HUDEP-2 (cell line): Measurements from ENCODE around the gene VMO1.
A peak's percentile ranks its signal among the peaks of the same experiment; 100 is the strongest.

ENCODE experiments used
- DNase-seq, 76 experiments: peaks; one replicate each; lab custom pipeline; 2025; ENCODE audit not compliant: unreplicated experiment in 76 of 76; lab: John Stamatoyannopoulos, UW

The VMO1 gene, protein sequence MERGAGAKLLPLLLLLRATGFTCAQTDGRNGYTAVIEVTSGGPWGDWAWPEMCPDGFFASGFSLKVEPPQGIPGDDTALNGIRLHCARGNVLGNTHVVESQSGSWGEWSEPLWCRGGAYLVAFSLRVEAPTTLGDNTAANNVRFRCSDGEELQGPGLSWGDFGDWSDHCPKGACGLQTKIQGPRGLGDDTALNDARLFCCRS

DNA sequence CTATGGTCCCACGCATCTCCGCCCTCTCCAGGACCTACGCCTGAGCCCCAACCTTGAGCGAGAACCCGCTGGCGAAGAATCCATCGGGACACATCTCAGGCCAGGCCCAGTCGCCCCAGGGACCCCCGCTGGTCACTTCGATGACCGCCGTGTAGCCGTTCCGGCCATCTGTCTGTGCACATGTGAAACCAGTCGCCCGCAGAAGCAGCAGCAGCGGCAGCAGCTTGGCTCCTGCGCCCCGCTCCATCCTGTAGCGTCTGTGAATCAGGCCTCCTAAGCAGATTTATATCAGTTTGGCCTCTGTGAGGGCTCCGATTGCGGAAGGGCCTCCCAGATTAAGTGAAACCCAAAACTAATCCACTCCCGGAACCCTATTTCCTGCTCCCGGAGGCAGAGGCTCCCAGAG lies at the start of gene VMO1:
Gene VMO1 (minus strand): TSS at position 259 of the 406 bp plus-strand sequence. CDS start 12 bp downstream, at position 247.
- DNase-seq, result no peak

DNA sequence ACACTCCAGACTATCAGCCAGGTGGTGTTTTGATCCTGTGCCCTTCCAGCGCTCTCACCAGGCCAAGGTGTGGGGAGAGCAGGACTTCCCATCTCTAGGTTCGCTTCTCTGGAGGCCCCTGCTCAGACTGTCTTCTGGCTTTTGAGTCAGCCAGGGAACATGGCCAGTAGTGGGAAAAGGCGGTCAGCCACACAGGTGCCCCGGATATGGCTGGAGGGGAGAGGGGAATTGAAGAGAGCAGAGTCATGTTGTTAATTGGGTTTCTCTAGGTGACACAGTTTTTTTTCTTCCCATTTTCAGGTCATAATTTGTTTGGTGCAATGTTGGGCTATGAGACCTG lies 48.5 kb upstream of the VMO1 start:
- no peak for DNase-seq

DNA sequence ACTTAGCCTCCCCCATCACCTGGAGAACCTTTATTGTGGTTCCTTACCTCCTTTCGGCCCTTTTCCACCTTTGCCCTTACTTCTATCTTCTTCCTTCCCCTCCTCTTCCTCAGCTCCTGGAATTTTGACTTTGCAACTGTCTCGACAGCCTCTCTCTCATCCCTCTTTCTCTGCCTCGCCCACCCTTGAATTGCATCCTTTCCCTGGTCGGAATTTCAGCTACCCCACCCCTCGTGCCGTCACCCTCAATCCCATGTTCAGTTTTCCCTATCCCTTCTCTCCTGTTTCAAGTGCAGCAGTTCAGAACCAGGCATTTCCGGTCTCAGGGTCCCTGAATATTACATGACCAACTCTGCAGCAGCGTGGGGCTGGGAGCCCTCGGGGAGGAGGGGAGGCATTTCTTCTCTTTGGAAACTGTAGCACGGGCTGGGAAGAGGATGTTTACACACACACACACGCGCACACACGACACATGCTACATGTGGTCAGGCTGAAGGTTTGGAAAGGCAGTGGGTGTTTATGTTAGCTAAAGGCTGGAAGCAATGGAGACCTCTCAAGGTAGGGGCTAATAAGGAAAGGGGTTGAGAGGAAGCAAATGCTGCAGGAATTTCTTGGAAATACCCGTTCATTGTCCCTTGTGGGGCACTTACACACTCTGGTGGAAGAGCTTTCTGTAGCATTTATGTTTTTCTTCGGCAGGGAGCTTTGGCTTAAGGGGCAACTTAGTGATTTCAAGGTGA lies 47.9 kb upstream of the VMO1 start:
- no peak for DNase-seq

DNA sequence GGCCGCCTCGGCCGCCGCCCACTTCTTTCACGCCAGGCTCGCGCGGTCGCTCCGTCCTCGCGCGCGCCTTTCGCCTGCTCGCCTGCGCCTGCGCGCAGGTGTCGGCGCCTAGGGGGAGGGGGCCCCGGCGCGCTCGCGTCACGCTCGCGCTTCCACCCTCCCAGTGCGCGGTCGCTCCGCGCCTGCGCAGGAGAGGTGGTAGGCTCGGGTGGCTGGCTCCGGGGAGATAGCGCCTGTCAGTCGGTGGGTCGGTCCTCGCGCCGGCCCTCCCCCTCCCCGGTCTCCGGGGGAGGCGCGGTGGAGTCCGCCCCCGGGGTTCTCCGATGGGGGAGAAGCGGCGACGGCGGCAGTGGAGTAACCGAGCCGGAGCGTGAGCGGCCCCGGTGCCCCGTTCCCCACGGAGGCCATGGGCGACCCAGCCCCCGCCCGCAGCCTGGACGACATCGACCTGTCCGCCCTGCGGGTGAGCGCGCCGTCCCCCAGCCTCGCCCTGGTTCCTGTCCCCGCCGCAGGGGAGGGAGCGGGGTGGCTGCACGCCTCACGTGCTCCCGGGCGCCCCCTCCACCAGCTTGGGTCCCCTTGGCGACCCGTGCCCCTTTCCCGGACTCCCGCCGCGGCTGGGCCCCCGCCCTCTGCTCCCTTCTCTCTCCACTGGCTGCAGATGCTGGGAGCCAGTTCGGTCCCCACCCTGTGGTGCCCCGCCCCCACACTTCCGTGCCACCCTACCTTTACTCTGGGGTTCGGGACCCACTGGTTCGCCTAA lies 47.2 kb upstream of the VMO1 start, which contains the start of gene MINK1:
Gene MINK1 (plus strand): TSS at position 163 of the 763 bp plus-strand sequence. CDS start 244 bp downstream, at position 407.
- peak in 72 of 76 experiments; percentile 40 to 93 (median 86) for DNase-seq

DNA sequence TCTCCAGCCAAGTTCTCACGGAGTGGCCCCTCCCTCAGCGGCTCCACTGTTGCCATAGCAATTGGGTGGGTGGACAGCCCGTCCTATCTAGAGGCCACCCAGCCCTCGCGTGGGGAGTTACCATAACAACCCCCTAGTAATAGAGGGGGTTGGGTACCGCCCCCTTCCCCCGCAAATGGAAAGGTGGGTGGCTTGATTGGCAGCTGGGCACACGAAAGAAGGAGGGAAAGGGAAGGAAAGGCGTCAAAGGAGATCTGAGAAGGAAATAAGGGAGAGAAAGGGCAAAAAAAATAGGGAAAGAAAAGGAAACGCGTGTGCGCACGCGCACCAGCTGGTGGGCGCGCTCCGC lies 46.6 kb upstream of the VMO1 start:
- peak in 1 of 76 experiments; percentile 62 for DNase-seq

DNA sequence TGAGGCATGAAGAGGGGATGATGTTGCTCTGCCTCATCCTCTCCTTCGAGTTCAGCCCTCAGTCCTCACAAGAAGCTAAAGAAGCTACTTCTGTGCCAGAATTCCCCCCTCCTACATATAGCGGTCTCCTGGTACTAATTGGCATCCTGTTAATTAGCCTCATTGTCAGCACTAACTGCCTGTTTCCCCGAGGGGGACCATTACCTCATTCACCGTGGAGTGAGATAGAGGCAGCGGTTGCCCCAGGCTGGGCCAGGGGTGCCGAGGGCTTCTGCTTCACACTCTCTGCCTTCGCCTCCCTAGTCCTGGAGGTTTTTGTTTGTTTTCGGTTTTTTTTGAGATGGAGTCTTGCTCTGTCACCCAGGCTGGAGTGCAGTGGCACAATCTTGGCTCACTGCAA lies 41.2 kb upstream of the VMO1 start:
- DNase-seq, result no peak

DNA sequence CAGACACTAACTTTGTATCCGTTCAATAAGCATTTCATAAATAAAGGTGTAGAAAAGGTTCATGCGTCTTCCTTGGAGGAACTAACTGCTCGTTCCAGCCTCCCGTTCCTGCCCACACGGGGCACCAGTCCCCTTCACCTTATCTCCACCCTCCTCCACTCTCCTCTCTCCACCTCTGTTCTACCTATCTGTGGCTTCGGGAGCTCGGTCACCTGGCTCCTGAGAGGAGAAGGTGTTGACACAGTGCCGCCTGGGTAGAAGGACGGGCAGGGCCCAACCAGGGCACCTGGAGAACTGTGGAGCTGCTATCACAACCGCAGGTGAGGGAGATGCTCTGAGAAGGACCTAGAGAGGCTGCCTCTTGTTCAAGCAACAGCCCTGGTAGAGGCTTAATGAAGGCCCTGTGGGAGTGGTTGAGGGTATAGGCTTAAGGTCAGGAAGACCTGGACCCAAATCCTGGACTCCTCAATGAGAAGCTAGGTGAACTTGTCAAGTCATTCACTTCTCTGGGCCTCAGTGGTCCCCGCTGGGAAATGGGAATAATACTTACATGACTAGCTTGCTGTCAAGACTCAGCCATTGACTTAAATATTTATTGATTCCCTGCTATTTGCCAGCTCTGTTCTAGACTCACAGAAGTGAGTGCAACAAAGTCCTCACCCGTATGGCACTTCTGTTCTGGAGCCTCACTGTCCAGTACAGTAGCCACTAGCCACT lies 37.4 kb upstream of the VMO1 start:
- DNase-seq, result no peak

DNA sequence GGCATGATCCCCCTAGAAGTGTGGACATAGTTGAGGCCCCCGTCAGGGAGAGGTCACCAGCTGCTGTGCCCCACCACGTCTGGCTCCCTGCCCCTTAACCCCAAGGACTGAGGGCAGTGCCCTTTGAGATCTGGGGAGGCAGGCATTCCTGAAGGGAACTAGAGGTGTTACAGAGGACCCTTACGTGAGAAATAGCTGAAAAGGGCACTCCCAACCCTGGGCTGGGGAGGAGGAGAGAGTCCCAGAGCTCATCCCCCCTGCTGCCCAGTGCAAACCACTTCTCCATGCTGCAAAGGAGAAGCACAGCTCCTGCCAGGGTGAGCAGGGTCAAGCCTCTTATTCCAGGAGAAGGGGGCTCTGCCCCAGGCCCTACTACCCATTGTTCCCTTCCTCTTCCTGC lies 36.7 kb upstream of the VMO1 start:
- DNase-seq, result no peak

DNA sequence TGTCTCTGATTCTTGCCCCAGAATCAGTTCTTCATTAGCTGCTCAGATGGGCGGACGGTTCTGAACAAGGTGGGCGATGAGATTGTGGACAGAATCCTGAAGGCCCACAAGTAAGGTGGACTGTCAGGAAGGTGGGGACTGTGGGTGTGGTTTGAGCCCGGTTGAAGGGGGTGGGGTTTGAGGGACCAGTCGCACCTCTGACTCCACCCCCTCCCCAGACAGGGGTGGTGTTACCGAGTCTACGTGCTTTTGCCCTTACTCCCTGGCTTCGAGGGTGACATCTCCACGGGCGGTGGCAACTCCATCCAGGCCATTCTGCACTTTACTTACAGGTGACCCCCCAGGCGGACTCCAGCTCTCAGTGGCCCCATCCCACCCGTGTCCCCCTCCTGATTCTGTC lies 32.1 kb upstream of the VMO1 start:
- no peak for DNase-seq

DNA sequence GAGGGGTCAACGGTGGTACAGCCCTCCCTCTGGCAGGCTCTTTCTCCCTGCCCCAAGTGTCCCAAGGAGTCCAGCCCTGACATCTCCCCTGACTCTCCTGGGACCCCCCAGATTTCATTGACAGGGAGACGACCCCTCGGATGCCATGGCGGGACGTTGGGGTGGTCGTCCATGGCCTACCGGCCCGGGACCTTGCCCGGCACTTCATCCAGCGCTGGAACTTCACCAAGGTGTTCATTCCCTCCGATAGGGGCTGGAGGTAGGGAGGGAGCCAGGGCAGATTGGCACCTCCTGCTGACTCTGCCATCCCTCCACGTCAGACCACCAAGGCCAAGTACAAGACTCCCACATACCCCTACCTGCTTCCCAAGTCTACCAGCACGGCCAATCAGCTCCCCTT lies 30.7 kb upstream of the VMO1 start:
- no peak for DNase-seq

DNA sequence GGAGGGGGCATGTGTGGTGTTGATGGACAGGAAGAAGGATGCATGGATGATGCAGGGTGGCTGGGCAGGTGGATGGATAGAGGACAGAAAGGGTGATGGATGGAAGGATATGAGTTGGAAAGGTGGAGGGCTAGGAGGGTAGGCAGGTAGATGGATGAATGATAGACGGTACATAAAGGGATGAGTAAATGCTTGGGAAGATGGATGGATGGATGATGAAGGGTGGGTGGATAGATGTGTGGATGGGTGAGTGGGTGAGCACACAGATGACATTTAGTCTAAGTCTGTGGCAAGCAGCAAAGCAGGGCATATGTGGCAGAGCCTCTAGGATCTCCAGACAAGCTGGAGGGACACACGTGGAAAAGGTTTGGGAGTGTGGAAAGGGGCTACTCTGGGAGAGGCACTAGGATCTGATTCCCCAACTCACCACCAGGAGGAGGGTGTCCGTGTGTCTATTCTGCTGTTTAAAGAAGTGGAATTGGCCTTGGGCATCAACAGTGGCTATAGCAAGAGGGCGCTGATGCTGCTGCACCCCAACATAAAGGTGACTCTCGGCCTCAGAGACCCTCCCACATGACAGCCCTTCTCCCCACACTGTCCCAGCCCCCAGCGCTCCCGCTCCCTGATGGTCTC lies 29.0 kb upstream of the VMO1 start:
- peak in 11 of 76 experiments; percentile 3 to 38 (median 13) for DNase-seq

DNA sequence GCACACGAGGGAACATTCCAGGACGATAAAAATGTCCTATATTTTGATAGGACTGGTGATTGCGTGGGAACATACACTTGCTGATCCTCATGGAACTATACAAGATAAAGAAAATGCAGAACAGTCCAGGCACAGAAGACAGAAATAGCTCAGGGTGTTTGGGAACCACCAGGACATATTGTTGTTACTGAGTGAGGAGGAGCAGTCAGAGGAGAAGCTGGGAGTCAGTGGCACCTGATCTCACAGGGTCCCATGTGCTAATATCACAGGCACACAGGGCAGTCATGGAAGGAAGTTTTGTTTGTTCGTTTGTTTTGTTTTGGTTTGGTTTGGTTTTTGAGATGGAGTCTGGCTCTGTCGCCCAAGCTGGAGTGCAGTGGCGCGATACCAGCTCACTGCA lies 26.5 kb upstream of the VMO1 start:
- no peak for DNase-seq

DNA sequence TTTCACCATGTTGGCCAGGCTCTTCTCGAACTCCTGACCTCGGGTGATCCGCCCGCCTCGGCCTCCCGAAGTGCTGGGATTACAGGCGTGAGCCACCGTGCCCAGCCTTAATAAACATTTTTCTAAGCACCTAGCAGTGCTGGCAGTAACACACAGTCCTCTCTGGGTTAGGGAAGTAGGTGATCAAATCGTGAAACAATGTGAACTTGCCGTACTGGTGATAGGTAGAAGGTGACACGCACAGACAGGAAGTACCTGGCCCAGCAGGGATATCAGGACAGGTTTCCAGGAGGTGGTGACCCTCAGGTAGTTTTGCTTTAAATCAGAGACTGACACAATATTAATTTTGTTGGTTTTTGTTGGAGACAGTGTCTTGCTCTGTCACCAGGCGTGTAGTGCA lies 25.3 kb upstream of the VMO1 start:
- no peak for DNase-seq

DNA sequence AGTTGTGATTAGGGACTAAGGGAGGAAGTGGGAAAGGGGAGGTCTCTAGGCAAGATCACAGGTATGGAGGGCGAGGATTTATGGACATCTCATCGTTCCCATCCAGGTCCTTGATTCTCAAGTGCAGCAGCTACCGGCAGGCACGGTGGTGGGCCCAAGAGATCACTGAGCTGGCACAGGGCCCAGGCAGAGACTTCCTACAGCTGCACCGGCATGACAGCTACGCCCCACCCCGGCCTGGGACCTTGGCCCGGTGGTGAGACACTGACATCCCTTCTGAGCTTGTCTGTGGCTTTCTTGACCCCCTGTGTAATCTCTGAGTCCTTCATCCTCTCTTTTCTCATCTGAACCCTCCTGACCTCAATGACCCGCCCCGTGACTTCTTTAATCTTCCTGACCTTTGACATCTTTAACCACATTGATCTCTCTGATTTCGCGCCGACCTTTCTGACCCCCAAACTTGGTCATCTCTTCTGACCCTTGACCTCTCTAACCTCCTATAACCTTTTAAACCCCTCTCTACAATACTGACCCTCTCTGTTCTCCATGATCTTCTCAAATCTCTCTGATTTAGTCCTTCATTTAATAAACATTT lies 24.6 kb upstream of the VMO1 start:
- DNase-seq, result peak in 41 of 76 experiments; percentile 5 to 55 (median 28)

DNA sequence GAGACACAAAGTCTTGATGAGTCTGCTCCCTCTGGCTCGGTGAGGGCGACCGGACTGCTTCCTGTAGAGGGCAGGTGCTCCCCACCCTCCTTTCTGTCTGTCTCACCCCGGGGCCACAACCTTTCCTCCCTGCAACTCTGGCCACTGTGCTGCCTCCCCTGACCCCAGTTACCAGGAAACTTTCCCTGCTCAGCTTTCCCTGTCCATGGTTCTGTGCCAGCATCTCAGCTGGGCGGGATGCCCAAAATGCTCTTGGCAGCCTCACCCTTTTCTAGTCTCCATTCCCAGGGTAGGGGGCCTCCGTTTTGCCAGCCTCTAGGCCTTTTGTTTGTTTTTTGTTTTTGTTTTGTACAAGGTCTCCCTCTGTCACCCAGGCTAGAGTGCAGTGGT lies 22.2 kb upstream of the VMO1 start:
- peak in 1 of 76 experiments; percentile 11 for DNase-seq

DNA sequence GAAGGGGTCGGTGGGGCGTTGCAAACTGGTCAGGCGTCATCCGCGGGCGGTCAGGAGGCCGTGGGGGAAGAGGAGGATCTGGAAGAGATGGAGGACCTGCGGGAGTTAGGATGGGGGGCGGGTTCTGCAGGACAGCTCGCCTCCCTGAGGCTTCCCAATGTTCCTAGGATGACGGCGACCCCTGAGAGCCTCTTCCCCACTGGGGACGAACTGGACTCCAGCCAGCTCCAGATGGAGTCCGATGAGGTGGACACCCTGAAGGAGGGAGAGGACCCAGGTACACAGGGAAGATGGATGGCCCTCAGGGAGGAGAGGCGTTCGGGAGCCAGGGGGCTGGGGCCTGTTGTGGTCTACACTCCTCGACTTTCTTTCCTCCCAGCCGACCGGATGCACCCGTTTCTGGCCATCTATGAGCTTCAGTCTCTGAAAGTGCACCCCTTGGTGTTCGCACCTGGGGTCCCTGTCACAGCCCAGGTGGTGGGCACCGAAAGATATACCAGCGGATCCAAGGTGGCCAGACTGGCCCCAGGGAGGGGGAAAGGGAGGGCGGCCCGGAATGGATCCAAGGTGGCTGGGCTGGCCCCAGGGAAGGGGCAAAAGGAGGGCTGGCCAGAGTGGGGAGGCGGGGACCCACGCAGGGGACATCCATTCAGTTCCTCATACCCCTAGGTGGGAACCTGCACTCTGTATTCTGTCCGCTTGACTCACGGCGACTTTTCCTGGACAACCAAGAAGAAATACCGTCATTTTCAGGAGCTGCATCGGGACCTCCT lies 21.6 kb upstream of the VMO1 start:
- no peak for DNase-seq

DNA sequence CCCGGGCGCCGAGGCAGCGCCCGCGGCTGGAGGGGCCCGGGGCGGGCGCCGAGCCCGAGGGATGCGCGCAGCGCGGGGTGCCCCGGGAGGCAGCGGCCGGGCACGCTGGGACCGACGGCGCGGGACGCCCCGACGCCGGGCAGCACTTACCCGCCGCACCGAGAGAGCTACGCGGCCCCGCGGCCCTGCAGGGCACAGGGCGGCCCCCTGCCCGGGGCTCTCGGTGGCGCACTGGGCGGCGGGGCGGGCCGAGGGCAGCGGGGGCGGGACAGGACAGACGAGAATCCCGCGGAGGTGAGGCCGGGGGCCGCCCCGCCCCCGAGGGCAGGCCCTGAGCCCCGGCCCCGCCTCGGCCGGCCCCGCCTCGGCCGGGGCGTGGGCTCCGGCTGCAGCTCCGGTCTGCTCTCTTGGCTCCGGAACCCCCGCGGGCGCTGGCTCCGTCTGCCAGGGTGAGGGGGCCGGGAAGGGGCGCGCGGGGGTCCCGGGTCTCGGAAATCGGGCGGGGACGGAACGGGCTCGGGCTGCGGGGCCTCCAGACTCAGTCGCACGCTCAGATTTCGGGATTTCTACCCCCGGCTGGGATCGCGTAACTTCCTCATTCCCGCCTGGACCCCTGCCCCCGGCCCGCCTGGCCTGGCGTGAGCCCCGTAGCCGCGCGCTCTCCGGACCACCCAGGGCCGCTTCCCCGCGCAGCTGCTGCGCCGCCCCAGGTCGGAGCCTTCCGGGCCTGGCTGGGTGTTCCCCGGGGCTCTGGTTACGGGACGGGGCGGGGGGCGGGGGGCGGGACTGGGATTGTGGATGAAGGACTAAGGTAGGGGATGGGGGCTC lies 20.8 kb upstream of the VMO1 start, which contains the start of gene PLD2:
Gene PLD2 (plus strand): TSS at position 376 of the 828 bp plus-strand sequence. CDS start 621 bp downstream, outside the sequence.
- DNase-seq, result peak in 67 of 76 experiments; percentile 7 to 83 (median 57)

DNA sequence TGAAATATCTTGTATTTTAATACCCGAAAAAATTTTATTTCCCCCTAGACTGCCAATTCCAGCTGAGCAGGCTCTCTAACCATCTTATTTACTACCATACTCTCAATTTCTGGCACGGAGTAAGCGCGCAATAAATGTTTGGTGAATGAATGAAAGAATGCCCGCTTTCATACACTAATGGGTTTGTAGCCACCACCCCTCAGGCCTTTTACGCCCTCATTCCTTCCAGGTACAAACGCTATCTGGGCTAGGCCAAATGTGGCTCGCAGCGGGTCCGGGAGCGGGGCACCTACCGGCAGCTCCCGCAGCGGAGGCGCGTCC lies 20.3 kb upstream of the VMO1 start:
- peak in 1 of 76 experiments; percentile 31 for DNase-seq

DNA sequence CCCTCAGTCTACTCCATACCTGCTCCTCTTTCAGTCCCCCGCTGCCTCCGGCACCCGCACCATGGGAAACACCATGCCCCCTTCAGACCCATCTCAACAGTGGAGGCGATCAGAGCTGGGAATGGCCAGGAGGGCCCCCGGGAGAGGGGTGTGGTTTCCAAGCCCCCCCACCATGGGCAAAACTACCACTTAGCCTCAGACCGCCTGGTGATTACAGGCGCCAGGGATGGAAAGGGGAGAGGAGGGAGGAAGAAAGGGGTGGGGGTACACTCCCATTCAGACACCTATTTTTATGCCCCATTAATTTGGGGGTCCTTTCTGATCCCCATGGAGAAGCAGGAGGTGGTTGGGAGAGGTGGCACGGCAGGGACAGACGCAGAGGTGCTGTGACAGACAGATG lies 16.1 kb upstream of the VMO1 start, which contains the start of gene C17orf114:
Gene C17orf114 (minus strand): TSS at position 101 of the 400 bp plus-strand sequence.
- DNase-seq, result no peak
